Activated T-helper 1 cell treated with anti-CD3 and anti-CD28 coated beads, Interleukin-2, amount 50 U/mL, for 16 hours (primary cell): ENCODE results near the gene NUDT4.
A peak's percentile ranks its signal among the peaks of the same experiment; 100 is the strongest.
"Not testable (repeated sequence)": the region's sequence is repeated elsewhere in the genome, so short reads cannot be mapped to it uniquely, and the experiment has no call there.

Experiments used
- DNase-seq, 2 donors: peaks; one replicate each; pipeline ENCODE4 v3.0.0-alpha.2; 2020; ENCODE audit warnings: low read depth in 1 of 2, low spot score in 1 of 2

NUDT4 gene

DNA sequence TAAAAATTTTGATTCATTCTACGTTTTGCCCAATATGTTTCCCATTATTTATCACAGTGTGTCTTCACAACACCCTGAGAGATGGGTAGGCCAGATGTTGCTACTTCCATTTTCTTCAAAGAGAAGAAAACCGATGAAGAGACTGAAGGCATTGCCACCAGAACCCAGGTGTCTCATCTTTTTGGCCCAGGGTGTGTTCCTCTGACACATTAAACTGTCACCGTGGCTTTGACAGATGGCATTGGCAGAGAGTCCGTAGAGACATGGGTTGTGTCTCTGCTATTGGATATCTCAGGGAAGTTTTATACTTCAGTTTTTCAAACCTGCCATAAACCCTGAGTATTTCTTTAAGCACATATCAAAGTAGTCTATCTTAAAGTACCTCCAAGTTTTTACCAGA is 11.3 kb upstream of the NUDT4 start:
- DNase-seq, result no peak

GRCh38 chr12:93368766-93369165 is 9.0 kb upstream of the NUDT4 start:
- DNase-seq, result no peak

GRCh38 chr12:93369505-93369904 is 8.2 kb upstream of the NUDT4 start:
- DNase-seq, result no peak

- no peak for DNase-seq
These were observed 6.8 kb upstream of the NUDT4 start for GRCh38 chr12:93370947-93371346.

DNA sequence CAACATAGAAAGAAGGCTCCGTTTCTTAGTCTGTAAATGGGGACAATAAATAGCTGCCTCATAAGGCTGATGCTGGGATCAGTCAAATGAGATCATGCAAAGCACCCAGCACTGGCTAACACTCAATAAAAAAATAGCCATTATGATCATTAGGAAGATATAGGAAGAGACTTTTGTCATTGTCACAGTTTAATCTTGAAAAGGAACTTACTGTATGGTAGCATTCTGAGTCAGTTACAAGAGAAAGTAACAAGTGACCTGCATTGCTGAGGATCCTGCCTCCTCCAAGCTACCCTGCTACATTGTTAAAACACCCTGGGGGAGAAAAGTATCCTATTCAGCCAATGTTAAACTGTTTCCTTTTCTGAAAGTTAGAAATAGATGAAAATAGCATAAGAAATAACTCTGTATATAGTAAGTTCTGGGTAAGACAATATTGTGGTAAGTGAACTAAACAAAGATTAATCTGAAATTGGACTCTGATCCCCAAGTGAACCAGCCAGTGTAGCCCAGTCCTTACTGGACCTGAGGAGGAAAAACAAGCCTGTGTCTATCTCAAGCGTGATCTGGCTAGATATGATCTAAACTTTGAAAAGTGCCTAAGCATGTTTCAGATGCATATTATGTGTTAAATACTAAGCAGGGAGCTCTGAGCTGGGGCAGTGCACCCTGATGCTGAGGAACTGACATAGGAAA is 3.6 kb upstream of the NUDT4 start:
- no peak for DNase-seq

DNA sequence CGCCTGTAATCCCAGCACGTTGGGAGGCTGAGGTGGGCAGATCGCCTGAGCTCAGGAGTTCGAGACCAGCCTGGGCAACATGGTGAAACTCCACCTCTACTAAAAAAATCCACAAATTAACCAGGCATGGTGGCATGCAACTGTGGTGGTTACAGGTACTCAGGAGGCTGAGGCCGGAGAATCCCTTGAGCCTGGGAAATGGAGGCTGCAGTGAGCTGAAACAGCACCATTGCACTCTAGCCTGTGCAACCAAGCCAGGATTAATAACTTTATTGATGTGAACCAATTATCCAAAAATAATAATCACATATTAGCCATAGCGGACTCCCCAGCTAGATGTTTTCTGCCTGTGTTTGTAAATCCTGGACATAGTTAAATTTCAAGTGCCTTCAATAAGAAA is 1.8 kb upstream of the NUDT4 start:
- DNase-seq, result no peak

- DNase-seq, result no peak
These were observed 1.1 kb upstream of the NUDT4 start for GRCh38 chr12:93376436-93377251.

GRCh38 chr12:93378196-93378997 is 672 bp downstream of the NUDT4 start:
- peak; percentile 23 to 39 for DNase-seq

GRCh38 chr12:93378998-93379325 is 1.2 kb downstream of the NUDT4 start:
- no peak for DNase-seq

- DNase-seq, result no peak
These were observed 1.7 kb downstream of the NUDT4 start for GRCh38 chr12:93379326-93379980.

DNA sequence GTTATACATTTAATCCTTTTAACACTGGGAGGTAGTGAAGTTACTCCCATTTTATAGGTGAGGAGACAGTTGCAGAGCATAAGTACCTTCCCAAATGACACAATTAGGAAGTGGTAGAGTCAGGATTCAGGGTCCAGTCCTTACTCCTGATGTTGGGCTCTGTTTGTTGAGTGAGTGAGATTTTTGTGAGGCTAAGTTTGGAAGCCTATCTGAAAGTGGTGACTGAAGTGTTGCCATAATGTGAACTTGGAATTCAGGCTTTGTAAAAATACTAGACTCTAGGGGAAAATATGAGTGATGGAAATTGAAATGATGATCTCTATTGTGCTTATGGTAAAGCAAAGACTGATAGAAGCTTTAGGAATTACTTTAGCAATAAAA is 2.2 kb downstream of the NUDT4 start:
- DNase-seq, result no peak

DNA sequence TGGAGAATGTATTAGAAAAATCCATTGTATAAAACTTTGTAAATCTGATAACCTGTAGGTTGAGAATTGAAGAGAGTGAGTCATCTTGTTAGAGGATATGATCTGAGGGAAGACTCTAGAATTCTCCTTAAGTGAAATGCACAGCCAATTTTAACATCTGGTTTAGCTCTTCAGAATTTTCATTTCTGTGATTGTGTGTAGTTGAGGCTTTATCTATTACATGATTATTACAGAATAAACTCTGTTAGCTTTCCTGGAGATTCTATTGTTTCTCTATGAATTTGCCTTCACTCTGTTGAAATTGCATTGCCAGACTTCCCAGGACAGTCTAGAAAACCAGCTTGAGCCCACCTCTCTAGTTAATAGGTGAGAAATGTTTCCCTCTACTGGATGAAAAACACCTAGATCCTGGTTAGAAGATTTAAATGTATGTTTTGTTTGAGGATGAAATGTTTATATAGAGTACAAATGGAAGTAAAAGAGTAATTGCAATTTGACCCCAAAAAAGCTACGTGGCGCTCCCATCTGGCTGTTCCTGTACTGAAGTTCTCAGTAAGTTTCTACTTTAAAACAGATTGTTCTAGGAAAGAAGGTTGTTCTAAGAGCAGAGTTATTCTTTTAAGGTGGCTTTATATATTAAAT is 2.9 kb downstream of the NUDT4 start:
- DNase-seq, result no peak

DNA sequence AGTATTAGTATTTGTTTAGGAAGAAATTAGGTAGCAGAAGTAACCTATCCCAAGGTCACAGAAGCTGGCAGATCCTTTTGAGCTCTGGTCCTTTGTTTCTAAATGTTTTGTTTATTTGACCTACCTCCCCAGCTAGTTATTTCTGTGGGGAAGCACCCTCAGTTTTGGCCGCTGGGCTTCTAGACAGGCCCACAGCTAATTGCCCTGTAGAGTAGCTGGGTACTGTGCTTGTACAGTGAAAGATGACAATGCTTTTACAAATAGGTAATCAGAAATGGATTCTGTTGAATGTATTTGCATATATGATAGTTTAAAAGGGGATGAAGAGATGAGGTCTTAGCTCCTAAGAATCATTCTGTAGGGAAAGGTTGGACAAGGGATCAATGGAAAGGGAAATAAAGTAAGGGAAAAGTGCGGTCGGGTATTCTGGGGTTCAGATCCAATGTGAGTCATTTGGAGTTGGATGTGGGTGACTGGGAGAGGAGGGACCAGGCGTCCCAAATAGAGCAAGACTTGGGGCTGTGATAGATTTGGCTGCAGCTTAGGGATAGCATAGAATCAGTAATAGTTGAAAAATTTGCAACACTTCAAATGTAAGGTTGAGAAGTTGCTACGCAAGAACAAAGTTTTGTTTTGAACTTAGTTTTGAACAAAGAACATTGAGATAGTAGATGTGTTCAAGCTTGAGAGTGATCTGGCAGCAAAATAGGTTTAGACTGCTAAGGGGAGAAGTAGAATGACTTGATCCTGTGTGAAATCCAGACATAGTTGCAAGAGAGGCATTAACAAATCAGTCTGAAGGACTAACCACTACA is 3.6 kb downstream of the NUDT4 start:
- DNase-seq, result no peak

GRCh38 chr12:93381976-93382437 is 4.3 kb downstream of the NUDT4 start:
- not testable (repeated sequence) for DNase-seq

DNA sequence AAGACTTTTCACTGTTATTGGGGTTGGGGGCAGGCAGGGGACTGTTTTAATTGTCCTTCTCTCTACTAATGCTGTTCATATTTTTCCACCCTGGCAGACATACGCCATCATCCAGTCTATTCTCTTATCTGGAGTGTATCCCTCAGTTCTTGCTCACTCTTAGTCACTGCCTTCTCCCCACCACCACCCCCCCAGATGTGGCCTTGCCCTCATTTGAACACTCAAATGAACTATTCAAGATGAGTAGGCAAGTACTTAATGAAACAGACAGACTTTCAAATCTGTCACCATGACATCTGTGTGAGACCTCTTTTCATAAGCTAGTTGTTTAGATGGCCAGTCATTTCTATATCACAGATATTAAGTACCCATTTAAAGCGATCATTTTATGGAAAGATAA is 10.1 kb downstream of the NUDT4 start:
- no peak for DNase-seq

DNA sequence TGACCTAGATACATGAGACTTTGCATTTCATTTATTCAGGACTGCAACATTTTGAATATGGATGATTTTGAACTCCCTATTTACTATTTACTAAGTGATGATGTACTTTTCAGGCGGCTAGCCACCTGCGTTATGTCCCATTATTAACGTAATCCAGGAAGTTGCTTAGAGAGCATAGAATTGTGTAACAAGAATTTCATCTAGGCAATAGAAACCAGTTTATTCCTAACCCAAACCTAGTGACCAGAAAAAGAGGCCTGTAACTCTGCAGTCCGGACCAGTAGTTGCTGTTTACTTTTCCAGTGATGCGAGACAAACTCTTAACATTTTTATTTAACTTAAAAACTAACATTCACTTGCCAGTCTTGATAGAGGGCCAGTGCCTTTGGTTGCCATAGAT is 12.3 kb downstream of the NUDT4 start:
- DNase-seq, result no peak

GRCh38 chr12:93390549-93391297 is 13.0 kb downstream of the NUDT4 start:
- DNase-seq, result no peak

DNA sequence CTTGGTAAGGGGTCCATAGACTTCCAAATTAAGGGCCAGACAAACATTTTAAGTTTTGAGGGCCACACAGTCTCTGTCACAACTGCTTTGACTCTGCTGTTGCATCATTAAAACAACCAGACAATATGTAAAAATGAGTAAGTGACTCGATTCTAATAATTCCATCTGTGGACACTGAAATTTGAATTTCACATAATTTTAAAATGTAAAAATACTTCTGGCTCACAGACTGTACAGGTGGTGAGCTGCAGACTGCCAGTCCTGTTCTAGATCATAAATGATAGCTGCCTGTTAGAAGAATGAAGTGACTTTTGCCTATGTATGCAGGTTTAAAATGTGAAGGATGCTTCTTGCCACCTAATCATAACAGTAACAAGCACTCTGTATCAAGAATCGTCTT is 15.7 kb downstream of the NUDT4 start:
- DNase-seq, result no peak

- no peak for DNase-seq
These were observed 19.7 kb downstream of the NUDT4 start for GRCh38 chr12:93397412-93397811.
